DOHH2 (cell line): ENCODE data around the gene RELN.

Experiments used
- H3F3A ChIP-seq: fragments of 200-600 bp; sonication (generic), shearing (Covaris generic); 2 replicates; pipeline ENCODE4 v1.6.0; 2016; ENCODE audit warnings: antibody characterized with exemption, mild to moderate bottlenecking; ENCODE audit not compliant: control insufficient read depth, insufficient read depth
- H3K27ac ChIP-seq: fragments of 200-600 bp; sonication (generic); 2 replicates; pipeline ENCODE4 v1.5.1; 2014; ENCODE audit warnings: low read depth, mild to moderate bottlenecking, low read length, moderate library complexity
- H3K27me3 ChIP-seq: fragments of 200-600 bp; sonication (generic); 2 replicates; pipeline ENCODE4 v1.6.1; 2014; ENCODE audit warnings: mild to moderate bottlenecking, low read length, mixed read lengths; ENCODE audit not compliant: control insufficient read depth
- H3K36me3 ChIP-seq: fragments of 200-600 bp; sonication (generic); 2 replicates; pipeline ENCODE4 v1.6.1; 2014; ENCODE audit warnings: mild to moderate bottlenecking, low read length, moderate library complexity, mixed read lengths; ENCODE audit not compliant: control insufficient read depth
- H3K4me1 ChIP-seq: fragments of 200-600 bp; sonication (generic); 2 replicates; pipeline ENCODE4 v1.6.1; 2014; ENCODE audit warnings: mild to moderate bottlenecking, low read length, mixed read lengths; ENCODE audit not compliant: control insufficient read depth
- H3K4me2 ChIP-seq: fragments of 200-600 bp; sonication (generic); 2 replicates; pipeline ENCODE4 v1.6.0; 2014; ENCODE audit warnings: mild to moderate bottlenecking, low read length, moderate library complexity
- H3K4me3 ChIP-seq: fragments of 200-600 bp; sonication (generic); 2 replicates; pipeline ENCODE4 v1.5.1; 2014; ENCODE audit warnings: mild to moderate bottlenecking, low read length, mixed read lengths
- H3K79me2 ChIP-seq: fragments of 200-600 bp; sonication (generic); 2 replicates; pipeline ENCODE4 v1.6.1; 2014; ENCODE audit warnings: mild to moderate bottlenecking, low read length, mixed read lengths; ENCODE audit not compliant: control insufficient read depth
- H3K9me2 ChIP-seq: fragments of 200-600 bp; sonication (generic); replicated peaks from 2 replicates; pipeline ENCODE4 v1.6.1; 2014; ENCODE audit warnings: mild to moderate bottlenecking, low read length, mixed read lengths; ENCODE audit not compliant: control insufficient read depth
- H3K9me3 ChIP-seq: fragments of 200-600 bp; sonication (generic); 2 replicates; pipeline ENCODE4 v1.6.1; 2014; ENCODE audit warnings: antibody characterized with exemption, low read length, mixed read lengths; ENCODE audit not compliant: control insufficient read depth, insufficient read depth
- H4K20me1 ChIP-seq: fragments of 200-600 bp; sonication (generic); 2 replicates; pipeline ENCODE4 v1.6.0; 2014; ENCODE audit warnings: low read depth, mild to moderate bottlenecking, antibody characterized with exemption, low read length, moderate library complexity; ENCODE audit not compliant: control insufficient read depth, insufficient read depth
- EZH2phosphoT487 ChIP-seq: fragments of 200-600 bp; sonication (generic); IDR thresholded peaks from 2 replicates; pipeline ENCODE4 v1.6.1; 2017; ENCODE audit warnings: borderline replicate concordance, mild to moderate bottlenecking, antibody characterized with exemption, low read length, moderate library complexity, mixed read lengths
- TF ChIP-seq, protein P1 (sequence below): fragments of 200-600 bp; sonication (generic); IDR thresholded peaks from one replicate; pipeline ENCODE4 v1.5.1; 2014; ENCODE audit warnings: antibody characterized with exemption, mild to moderate bottlenecking, low read depth, low read length; ENCODE audit not compliant: poor library complexity, severe bottlenecking

RELN gene

DNA sequence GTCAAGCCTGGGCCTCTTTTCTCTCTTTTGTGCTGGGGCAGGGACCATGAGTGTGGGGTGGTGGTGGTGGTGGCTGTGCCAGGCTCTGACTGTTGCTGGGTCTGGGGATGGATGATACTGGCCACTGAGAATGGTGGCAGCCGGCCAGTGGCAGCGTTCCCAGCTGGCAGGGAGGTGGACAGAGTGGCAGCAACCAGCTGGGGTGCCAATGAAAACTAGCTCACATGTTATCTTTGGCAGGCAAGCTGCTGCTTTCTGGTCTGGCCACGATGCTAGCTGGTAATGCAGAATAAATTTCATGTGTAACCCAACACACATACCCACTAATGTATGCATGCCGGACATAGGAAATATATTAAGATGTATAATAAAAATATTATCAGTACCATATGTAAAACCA lies 448.4 kb downstream of the RELN start:
- Histone ChIP-seq H3K4me3 (no peak overlapping the region), H3K4me1 (no peaks in the 10 kb centered on the region), H3K79me2 (no peaks in the 10 kb centered on the region), H3F3A (no peaks in the 10 kb centered on the region), H3K36me3 (no peaks in the 10 kb centered on the region), H3K4me2 (no peak overlapping the region), H3K9me3 (no peaks in the 10 kb centered on the region), H4K20me1 (no peaks in the 10 kb centered on the region), H3K9me2 (no peaks in the 10 kb centered on the region), H3K27me3 (peaks cover 3% of the 10 kb centered on the region; the same call in 1 of the 2 replicates), H3K27ac (no peak overlapping the region)
- TF ChIP-seq EZH2phosphoT487, result no peak
- TF ChIP-seq, protein P1, sequence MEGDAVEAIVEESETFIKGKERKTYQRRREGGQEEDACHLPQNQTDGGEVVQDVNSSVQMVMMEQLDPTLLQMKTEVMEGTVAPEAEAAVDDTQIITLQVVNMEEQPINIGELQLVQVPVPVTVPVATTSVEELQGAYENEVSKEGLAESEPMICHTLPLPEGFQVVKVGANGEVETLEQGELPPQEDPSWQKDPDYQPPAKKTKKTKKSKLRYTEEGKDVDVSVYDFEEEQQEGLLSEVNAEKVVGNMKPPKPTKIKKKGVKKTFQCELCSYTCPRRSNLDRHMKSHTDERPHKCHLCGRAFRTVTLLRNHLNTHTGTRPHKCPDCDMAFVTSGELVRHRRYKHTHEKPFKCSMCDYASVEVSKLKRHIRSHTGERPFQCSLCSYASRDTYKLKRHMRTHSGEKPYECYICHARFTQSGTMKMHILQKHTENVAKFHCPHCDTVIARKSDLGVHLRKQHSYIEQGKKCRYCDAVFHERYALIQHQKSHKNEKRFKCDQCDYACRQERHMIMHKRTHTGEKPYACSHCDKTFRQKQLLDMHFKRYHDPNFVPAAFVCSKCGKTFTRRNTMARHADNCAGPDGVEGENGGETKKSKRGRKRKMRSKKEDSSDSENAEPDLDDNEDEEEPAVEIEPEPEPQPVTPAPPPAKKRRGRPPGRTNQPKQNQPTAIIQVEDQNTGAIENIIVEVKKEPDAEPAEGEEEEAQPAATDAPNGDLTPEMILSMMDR, result no peak

DNA sequence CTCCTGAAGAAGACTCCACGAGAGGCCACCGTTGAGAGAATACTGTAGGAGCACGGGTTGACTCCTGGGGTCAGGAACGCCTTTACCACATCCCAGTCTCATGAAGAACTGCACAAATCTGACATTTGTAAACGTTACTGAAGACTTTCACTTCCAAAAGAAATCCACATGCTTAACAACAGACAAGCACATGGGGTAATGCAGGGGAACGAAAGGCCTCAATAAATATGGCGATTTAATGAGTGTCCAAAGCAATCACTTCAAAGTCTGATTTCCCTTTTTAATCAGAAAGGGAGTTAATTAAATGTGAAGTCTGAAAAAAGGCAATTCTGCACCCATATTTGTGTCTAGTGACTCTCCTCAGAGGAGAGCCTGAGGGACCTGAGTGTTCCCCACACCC lies 449.1 kb downstream of the RELN start:
- H3K36me3 ChIP-seq, result no peaks in the 10 kb centered on the region
- H3K4me1 ChIP-seq, result no peaks in the 10 kb centered on the region
- H3K9me2 ChIP-seq, result no peaks in the 10 kb centered on the region
- no peak overlapping the region for H3K4me3 ChIP-seq
- TF ChIP-seq, protein P1, result no peak
- TF ChIP-seq EZH2phosphoT487, result no peak
- no peaks in the 10 kb centered on the region for H3K79me2 ChIP-seq
- no peaks in the 10 kb centered on the region for H3K9me3 ChIP-seq
- H3K27ac ChIP-seq, result no peak overlapping the region
- H3K27me3 ChIP-seq, result peaks cover 3% of the 10 kb centered on the region; the same call in 1 of the 2 replicates
- H3F3A ChIP-seq, result no peaks in the 10 kb centered on the region
- no peak overlapping the region for H3K4me2 ChIP-seq
- H4K20me1 ChIP-seq, result no peaks in the 10 kb centered on the region

DNA sequence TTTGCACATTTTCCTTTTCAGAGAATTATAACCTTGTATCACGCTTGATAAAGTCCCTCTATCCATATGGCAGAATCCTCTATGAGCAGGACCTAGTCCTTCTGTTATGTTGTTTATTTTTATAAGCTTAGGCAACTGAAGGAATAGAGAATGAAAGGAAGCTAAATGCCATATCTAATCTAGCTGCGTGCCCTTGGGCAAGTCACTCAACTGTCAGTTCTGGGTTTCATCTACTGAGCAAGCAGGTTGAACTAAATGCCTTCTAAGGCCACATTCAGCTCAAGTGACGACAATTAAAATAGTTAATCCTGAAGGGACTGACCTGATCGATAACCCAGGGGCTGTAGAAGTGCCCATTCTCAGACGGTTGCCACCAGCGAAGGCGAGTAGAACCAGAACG lies 449.6 kb downstream of the RELN start:
- Histone ChIP-seq H3K79me2 (no peaks in the 10 kb centered on the region), H3K9me3 (no peaks in the 10 kb centered on the region), H3K27me3 (peaks cover 3% of the 10 kb centered on the region; the same call in 1 of the 2 replicates), H3K4me3 (no peak overlapping the region), H3K27ac (no peak overlapping the region), H3K9me2 (no peaks in the 10 kb centered on the region), H3F3A (no peaks in the 10 kb centered on the region), H3K4me2 (no peak overlapping the region), H3K4me1 (no peaks in the 10 kb centered on the region), H4K20me1 (no peaks in the 10 kb centered on the region), H3K36me3 (no peaks in the 10 kb centered on the region)
- TF ChIP-seq, protein P1, result no peak
- TF ChIP-seq EZH2phosphoT487, result no peak
